K562 (cell line): ENCODE results near the gene NOTCH1. TPM values are rescaled to one million over a fixed set of nuclear protein-coding genes. Genes with fewer than 3 reads are reported as not detected.

Experiments
- CHD1 ChIP-seq: fragments of 200-600 bp; sonication (generic); IDR thresholded peaks from one replicate; pipeline ENCODE4 v1.6.1; 2012; ENCODE audit warnings: mild to moderate bottlenecking, moderate library complexity, low read length, inconsistent platforms
- ETV6 ChIP-seq, 3 experiments: fragments of 150-350 bp in 1 of 3; sonication (generic) in 1 of 3; formaldehyde crosslinking in 1 of 3; IDR thresholded peaks; 2 replicates each; pipeline versions ENCODE4 v1.6.1 to v1.8.0; 2014 to 2022; ENCODE audit warnings: borderline replicate concordance in 2 of 3, low read depth in 2 of 3, antibody characterized with exemption in 1 of 3, low read length in 1 of 3, mild to moderate bottlenecking in 1 of 3, missing genetic modification reagents in 1 of 3
- KAT2B ChIP-seq: IDR thresholded peaks from one replicate; pipeline ENCODE4 v1.6.1; 2012; ENCODE audit warnings: low read depth, mild to moderate bottlenecking, control low read depth, inconsistent platforms, low read length, moderate library complexity
- MEIS2 ChIP-seq: fragments of 450-650 bp; IDR thresholded peaks from 2 replicates; pipeline ENCODE4 v1.6.1; 2014; ENCODE audit warnings: mild to moderate bottlenecking; ENCODE audit not compliant: partially characterized antibody
- MTF1 ChIP-seq: fragments of 250-450 bp; sonication (Bioruptor Pico); IDR thresholded peaks from 2 replicates; pipeline ENCODE4 v1.9.0; 2021; ENCODE audit warnings: moderate library complexity, mild to moderate bottlenecking, inconsistent platforms, borderline replicate concordance
- NFIX ChIP-seq: fragments of 250-450 bp; sonication (Bioruptor Pico); IDR thresholded peaks from 2 replicates; pipeline ENCODE4 v1.4.0; 2020; ENCODE audit warnings: low read depth, mild to moderate bottlenecking, moderate library complexity
- POLR2AphosphoS2 ChIP-seq: IDR thresholded peaks from 2 replicates; pipeline ENCODE4 v1.6.1; 2012; ENCODE audit warnings: low read length, improper control_type of control experiment
- SMAD3 ChIP-seq: fragments of 450-650 bp; formaldehyde crosslinking; conservative IDR thresholded peaks from 2 replicates; pipeline ENCODE4 v1.4.0; 2020; ENCODE audit warnings: mild to moderate bottlenecking
- SUPT5H ChIP-seq: fragments of 450-650 bp; IDR thresholded peaks from 2 replicates; pipeline ENCODE4 v1.6.1; 2016
- ZNF146 ChIP-seq: IDR thresholded peaks from one replicate; pipeline ENCODE4 v1.6.1; 2018; ENCODE audit warnings: missing compliant biosample characterization; ENCODE audit not compliant: unreplicated experiment
- ZNF354B ChIP-seq: fragments of 250-450 bp; sonication (Bioruptor Pico); IDR thresholded peaks from 2 replicates; pipeline ENCODE4 v1.4.0; 2020
- ZNF76 ChIP-seq: fragments of 250-450 bp; sonication (Bioruptor Pico); IDR thresholded peaks from 2 replicates; pipeline ENCODE4 v1.4.0; 2020; ENCODE audit warnings: mild to moderate bottlenecking, moderate library complexity, borderline replicate concordance
- ZNF785 ChIP-seq: fragments of 250-450 bp; sonication (Bioruptor Pico); IDR thresholded peaks from 2 replicates; pipeline ENCODE4 v1.4.0; 2020; ENCODE audit warnings: mild to moderate bottlenecking
- polyA plus RNA-seq, 8 experiments: library from polyadenylated mRNA; depleted of rRNA in 4 of 8; stranded (reverse) in 5 of 8; unstranded in 3 of 8; fragments of >200 nt; fragmentation: Nextera tagmentation in 2 of 8; fragmentation: Illumina TruSeq in 1 of 8; extraction: Ambion mirVana in 2 of 8; extraction: Trizol in 1 of 8; gene quantifications; 2 replicates each; pipeline versions ENCODE4 v1.2.1 to v1.2.3, GENCODE V29; 2011 to 2014; ENCODE audit warnings: inconsistent platforms in 1 of 8, missing spikeins in 1 of 8
- total RNA-seq, 7 experiments: library from RNA; depleted of rRNA in 6 of 7; stranded (reverse); fragments of >200 nt in 6 of 7; fragmentation: Illumina TruSeq in 2 of 7; extraction: Trizol in 2 of 7; gene quantifications; 2 replicates each; pipeline versions ENCODE4 v1.2.1 to v1.2.3, GENCODE V29; 2011 to 2021; ENCODE audit warnings: low replicate concordance in 1 of 7
- TF ChIP-seq, protein P1 (sequence below): sonication (generic); formaldehyde crosslinking; IDR thresholded peaks from 2 replicates; pipeline ENCODE4 v1.8.0; 2023; ENCODE audit warnings: mild to moderate bottlenecking, missing genetic modification reagents
- TF ChIP-seq, protein P2 (sequence below): sonication (generic); formaldehyde crosslinking; IDR thresholded peaks from 2 replicates; pipeline ENCODE4 v1.8.0; 2022; ENCODE audit warnings: missing genetic modification reagents, mild to moderate bottlenecking, borderline replicate concordance
- TF ChIP-seq, protein P3 (sequence below): IDR thresholded peaks from 2 replicates; pipeline ENCODE4 v1.6.1; 2014; ENCODE audit warnings: antibody characterized with exemption
- TF ChIP-seq, protein P4 (sequence below), 2 experiments: fragments of 450-650 bp; conservative IDR thresholded peaks; 2 replicates each; pipeline ENCODE4 v1.6.1; 2017; ENCODE audit warnings: mild to moderate bottlenecking in 2 of 2, moderate library complexity in 2 of 2

The NOTCH1 gene
- total and polyA plus RNA-seq, 9 of the 15 experiments (the other 6 are each of a cell fraction or from before 2014, with no cell fraction given): 0.03 to 31.4 (median 2.3) TPM

DNA sequence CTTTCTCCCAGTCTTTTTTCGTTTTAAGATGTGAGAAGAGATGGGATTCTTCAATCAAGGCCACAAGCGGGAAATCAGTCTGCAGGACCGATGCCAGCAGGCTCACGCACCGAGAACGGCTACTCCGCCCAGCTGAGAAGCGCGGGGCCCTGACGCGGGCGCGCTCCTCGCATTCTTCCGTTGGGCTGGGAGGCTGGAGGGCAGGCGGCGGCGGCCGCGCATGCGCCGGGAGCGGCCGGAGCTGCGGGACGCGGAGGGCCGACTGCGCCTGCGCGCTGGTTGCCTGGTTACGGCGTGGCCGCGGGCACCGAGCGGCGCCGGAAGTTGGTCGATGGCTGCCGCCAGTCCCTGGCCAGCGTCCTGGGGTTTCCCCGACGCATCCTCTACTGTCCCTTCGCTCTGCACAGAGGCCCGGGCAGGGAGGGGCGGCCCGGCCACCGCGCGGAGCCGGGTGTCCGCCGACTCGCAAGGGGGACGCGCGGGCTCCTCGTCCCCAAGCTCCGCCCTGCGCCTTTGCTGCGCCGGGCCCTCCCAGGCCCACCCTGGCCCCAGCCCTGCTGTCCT is 62.2 kb downstream of the NOTCH1 start (continued):
- TF ChIP-seq, protein P1, sequence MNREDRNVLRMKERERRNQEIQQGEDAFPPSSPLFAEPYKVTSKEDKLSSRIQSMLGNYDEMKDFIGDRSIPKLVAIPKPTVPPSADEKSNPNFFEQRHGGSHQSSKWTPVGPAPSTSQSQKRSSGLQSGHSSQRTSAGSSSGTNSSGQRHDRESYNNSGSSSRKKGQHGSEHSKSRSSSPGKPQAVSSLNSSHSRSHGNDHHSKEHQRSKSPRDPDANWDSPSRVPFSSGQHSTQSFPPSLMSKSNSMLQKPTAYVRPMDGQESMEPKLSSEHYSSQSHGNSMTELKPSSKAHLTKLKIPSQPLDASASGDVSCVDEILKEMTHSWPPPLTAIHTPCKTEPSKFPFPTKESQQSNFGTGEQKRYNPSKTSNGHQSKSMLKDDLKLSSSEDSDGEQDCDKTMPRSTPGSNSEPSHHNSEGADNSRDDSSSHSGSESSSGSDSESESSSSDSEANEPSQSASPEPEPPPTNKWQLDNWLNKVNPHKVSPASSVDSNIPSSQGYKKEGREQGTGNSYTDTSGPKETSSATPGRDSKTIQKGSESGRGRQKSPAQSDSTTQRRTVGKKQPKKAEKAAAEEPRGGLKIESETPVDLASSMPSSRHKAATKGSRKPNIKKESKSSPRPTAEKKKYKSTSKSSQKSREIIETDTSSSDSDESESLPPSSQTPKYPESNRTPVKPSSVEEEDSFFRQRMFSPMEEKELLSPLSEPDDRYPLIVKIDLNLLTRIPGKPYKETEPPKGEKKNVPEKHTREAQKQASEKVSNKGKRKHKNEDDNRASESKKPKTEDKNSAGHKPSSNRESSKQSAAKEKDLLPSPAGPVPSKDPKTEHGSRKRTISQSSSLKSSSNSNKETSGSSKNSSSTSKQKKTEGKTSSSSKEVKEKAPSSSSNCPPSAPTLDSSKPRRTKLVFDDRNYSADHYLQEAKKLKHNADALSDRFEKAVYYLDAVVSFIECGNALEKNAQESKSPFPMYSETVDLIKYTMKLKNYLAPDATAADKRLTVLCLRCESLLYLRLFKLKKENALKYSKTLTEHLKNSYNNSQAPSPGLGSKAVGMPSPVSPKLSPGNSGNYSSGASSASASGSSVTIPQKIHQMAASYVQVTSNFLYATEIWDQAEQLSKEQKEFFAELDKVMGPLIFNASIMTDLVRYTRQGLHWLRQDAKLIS (CRISPR knock-in tag): peak; percentile 25; the same call in 1 of the 2 replicates
- TF ChIP-seq, protein P2, sequence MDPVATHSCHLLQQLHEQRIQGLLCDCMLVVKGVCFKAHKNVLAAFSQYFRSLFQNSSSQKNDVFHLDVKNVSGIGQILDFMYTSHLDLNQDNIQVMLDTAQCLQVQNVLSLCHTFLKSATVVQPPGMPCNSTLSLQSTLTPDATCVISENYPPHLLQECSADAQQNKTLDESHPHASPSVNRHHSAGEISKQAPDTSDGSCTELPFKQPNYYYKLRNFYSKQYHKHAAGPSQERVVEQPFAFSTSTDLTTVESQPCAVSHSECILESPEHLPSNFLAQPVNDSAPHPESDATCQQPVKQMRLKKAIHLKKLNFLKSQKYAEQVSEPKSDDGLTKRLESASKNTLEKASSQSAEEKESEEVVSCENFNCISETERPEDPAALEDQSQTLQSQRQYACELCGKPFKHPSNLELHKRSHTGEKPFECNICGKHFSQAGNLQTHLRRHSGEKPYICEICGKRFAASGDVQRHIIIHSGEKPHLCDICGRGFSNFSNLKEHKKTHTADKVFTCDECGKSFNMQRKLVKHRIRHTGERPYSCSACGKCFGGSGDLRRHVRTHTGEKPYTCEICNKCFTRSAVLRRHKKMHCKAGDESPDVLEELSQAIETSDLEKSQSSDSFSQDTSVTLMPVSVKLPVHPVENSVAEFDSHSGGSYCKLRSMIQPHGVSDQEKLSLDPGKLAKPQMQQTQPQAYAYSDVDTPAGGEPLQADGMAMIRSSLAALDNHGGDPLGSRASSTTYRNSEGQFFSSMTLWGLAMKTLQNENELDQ (CRISPR knock-in tag): no peak
- TF ChIP-seq KAT2B: no peak
- no peak for TF ChIP-seq ZNF76 (CRISPR knock-in tag)
- TF ChIP-seq ZNF354B: no peak
- TF ChIP-seq, protein P3, sequence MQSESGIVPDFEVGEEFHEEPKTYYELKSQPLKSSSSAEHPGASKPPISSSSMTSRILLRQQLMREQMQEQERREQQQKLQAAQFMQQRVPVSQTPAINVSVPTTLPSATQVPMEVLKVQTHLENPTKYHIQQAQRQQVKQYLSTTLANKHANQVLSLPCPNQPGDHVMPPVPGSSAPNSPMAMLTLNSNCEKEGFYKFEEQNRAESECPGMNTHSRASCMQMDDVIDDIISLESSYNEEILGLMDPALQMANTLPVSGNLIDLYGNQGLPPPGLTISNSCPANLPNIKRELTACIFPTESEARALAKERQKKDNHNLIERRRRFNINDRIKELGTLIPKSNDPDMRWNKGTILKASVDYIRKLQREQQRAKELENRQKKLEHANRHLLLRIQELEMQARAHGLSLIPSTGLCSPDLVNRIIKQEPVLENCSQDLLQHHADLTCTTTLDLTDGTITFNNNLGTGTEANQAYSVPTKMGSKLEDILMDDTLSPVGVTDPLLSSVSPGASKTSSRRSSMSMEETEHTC: no peak
- TF ChIP-seq, protein P4, sequence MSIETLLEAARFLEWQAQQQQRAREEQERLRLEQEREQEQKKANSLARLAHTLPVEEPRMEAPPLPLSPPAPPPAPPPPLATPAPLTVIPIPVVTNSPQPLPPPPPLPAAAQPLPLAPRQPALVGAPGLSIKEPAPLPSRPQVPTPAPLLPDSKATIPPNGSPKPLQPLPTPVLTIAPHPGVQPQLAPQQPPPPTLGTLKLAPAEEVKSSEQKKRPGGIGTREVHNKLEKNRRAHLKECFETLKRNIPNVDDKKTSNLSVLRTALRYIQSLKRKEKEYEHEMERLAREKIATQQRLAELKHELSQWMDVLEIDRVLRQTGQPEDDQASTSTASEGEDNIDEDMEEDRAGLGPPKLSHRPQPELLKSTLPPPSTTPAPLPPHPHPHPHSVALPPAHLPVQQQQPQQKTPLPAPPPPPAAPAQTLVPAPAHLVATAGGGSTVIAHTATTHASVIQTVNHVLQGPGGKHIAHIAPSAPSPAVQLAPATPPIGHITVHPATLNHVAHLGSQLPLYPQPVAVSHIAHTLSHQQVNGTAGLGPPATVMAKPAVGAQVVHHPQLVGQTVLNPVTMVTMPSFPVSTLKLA (conservative IDR thresholded peaks at IDR 0.05): peak in 1 of 2 experiments; percentile 60; a peak in 2 of 4 replicates
- no peak for TF ChIP-seq POLR2AphosphoS2
- peak; percentile 95 for TF ChIP-seq MEIS2
- TF ChIP-seq ZNF785 (CRISPR knock-in tag): no peak
- no peak for TF ChIP-seq ZNF146
- no peak for TF ChIP-seq MTF1
- TF ChIP-seq ETV6 (IDR thresholded peaks at IDR 0.05; ENCODE audit: borderline replicate concordance in 1 of 2, low read depth in 2 of 2, low read length in 1 of 2): no peak
- no peak for TF ChIP-seq ETV6 (CRISPR knock-in tag; IDR thresholded peaks at IDR 0.05; ENCODE audit: borderline replicate concordance)
- TF ChIP-seq NFIX (CRISPR knock-in tag): no peak
- TF ChIP-seq CHD1: peak; percentile 92
- TF ChIP-seq SUPT5H: peak; percentile 78
- TF ChIP-seq SMAD3 (CRISPR knock-in tag): no peak
